HepG2 (cell line): ENCODE measurements around the gene PPP1R12C. TPM values are rescaled to one million over a fixed set of nuclear protein-coding genes. Genes with fewer than 3 reads are reported as not detected.
A peak's percentile ranks its signal among the peaks of the same experiment; 100 is the strongest.
"Not testable (repeated sequence)": the region's sequence is repeated elsewhere in the genome, so short reads cannot be mapped to it uniquely, and the experiment has no call there.

Experiments used
- ATAC-seq: fragments of 200-7000 bp; cut with Tn5 transposase; 3 replicates; pipeline ENCODE4 v1.9.1; 2020; ENCODE audit warnings: mild to moderate bottlenecking, moderate library complexity
- BruUV-seq: library from RNA; stranded (reverse); fragments of 400-500 nt; replicated peaks from 2 replicates; lab custom pipeline; 2021; lab: Mats Ljungman, UMichigan
- CTCF ChIA-PET: fragments of 300-600 bp; formaldehyde crosslinking; extraction: SDS; loops from one replicate; lab custom pipeline; 2021; ENCODE audit warnings: low total read pairs, inconsistent platforms, low intra/inter-chr PET ratio; lab: Yijun Ruan, JAX
- POLR2A ChIA-PET: fragments of 350-600 bp; sonication (Branson Sonifier 250); formaldehyde crosslinking; loops from one replicate; lab custom pipeline; 2020; ENCODE audit warnings: antibody characterized with exemption, inconsistent platforms; lab: Yijun Ruan, JAX
- DNase-seq: peaks from one replicate; pipeline ENCODE4 v3.0.0-alpha.2; 2015; ENCODE audit warnings: low spot score
- FAIRE-seq: peaks from 3 replicates; lab custom pipeline; 2011; peaks lifted over from hg19 to GRCh38; lab: Jason Lieb, UNC
- H2AFZ ChIP-seq: one replicate; pipeline ENCODE4 v1.6.1; 2011; ENCODE audit warnings: low read length, inconsistent platforms
- H3K27ac ChIP-seq: fragments of 300-600 bp; 3 replicates; pipeline ENCODE4 v1.8.0; 2011; ENCODE audit warnings: mixed run types, mild to moderate bottlenecking, mixed read lengths, low read length, inconsistent platforms; ENCODE audit not compliant: insufficient read depth; ENCODE audit errors: extremely low read length
- H3K27me3 ChIP-seq, 2 experiments: fragments of 200-600 bp in 1 of 2; 2 replicates in 1 of 2; 3 replicates in 1 of 2; pipeline versions ENCODE4 v1.6.0 to v1.8.0; 2011; ENCODE audit warnings: low read length in 2 of 2, mild to moderate bottlenecking in 2 of 2, moderate library complexity in 2 of 2, inconsistent platforms in 1 of 2; ENCODE audit not compliant: insufficient read depth in 2 of 2, control insufficient read depth in 1 of 2
- H3K36me3 ChIP-seq, 2 experiments: fragments of 200-600 bp in 1 of 2; replicated peaks in 1 of 2; 2 replicates in 1 of 2; 3 replicates in 1 of 2; pipeline versions ENCODE4 v1.5.1 to v1.8.0; 2011; ENCODE audit warnings: low read length in 2 of 2, inconsistent platforms in 1 of 2; ENCODE audit not compliant: insufficient read depth in 2 of 2, control insufficient read depth in 1 of 2
- H3K4me1 ChIP-seq: 2 replicates; pipeline ENCODE4 v1.5.1; 2012; ENCODE audit warnings: low read length, inconsistent platforms; ENCODE audit not compliant: insufficient read depth
- H3K4me2 ChIP-seq: 2 replicates; pipeline ENCODE4 v1.6.0; 2011; ENCODE audit warnings: low read depth, low read length, inconsistent platforms
- H3K4me3 ChIP-seq, 3 experiments: fragments of 200-600 bp in 1 of 3; sonication (generic), shearing (Covaris generic) in 1 of 3; replicated peaks in 1 of 3; 2 replicates each; pipeline ENCODE4 v1.5.1; 2011 to 2016; ENCODE audit warnings: low read length in 3 of 3, inconsistent platforms in 2 of 3, low read depth in 2 of 3, mild to moderate bottlenecking in 2 of 3, control low read depth in 1 of 3, mixed read lengths in 1 of 3; ENCODE audit not compliant: insufficient read depth in 1 of 3
- H3K79me2 ChIP-seq: one replicate; pipeline ENCODE4 v1.6.1; 2011; ENCODE audit warnings: low read length, inconsistent platforms; ENCODE audit not compliant: insufficient read depth
- H3K9ac ChIP-seq: 2 replicates; pipeline ENCODE4 v1.6.0; 2011; ENCODE audit warnings: mild to moderate bottlenecking, low read depth, low read length, inconsistent platforms; ENCODE audit not compliant: insufficient read depth
- H3K9me3 ChIP-seq: 2 replicates; pipeline ENCODE4 v1.5.1; 2012; ENCODE audit warnings: mild to moderate bottlenecking, low read length
- H4K20me1 ChIP-seq: 2 replicates; pipeline ENCODE4 v1.6.0; 2011; ENCODE audit warnings: inconsistent platforms, mild to moderate bottlenecking, low read length, moderate library complexity; ENCODE audit not compliant: insufficient read depth
- ATF1 ChIP-seq: IDR thresholded peaks from 2 replicates; pipeline ENCODE4 v1.6.1; 2016; ENCODE audit warnings: mild to moderate bottlenecking, control low read depth
- ETV6 ChIP-seq: sonication (generic); formaldehyde crosslinking; conservative IDR thresholded peaks from 2 replicates; pipeline ENCODE4 v1.4.0; 2020; ENCODE audit warnings: missing genetic modification reagents
- ZFX ChIP-seq: sonication (generic); formaldehyde crosslinking; IDR thresholded peaks from 2 replicates; pipeline ENCODE4 v1.4.0; 2020; ENCODE audit warnings: mild to moderate bottlenecking, low read depth, missing genetic modification reagents, moderate library complexity
- ZNF263 ChIP-seq: sonication (generic); formaldehyde crosslinking; IDR thresholded peaks from 2 replicates; pipeline ENCODE4 v1.4.0; 2020; ENCODE audit warnings: missing genetic modification reagents
- ZNF878 ChIP-seq: sonication (generic); formaldehyde crosslinking; IDR thresholded peaks from 2 replicates; pipeline ENCODE4 v1.8.1; 2023; ENCODE audit warnings: mild to moderate bottlenecking, missing genetic modification reagents, moderate library complexity
- ZSCAN22 ChIP-seq: sonication (generic); formaldehyde crosslinking; IDR thresholded peaks from 2 replicates; pipeline ENCODE4 v1.4.0; 2020; ENCODE audit warnings: mild to moderate bottlenecking, missing genetic modification reagents
- WGBS: methylation state at CpG from one replicate; pipeline ENCODE4 v1.1.6; 2017; ENCODE audit warnings: low lambda C conversion rate; 5-methylcytosine and 5-hydroxymethylcytosine counted together
- in situ Hi-C: cut with HindIII; loops from 2 replicates; pipeline ENCODE4 v1.10.0; 2017; ENCODE audit warnings: low pct_unique_long_range_greater_than_20kb; ENCODE audit not compliant: extremely low pct_ligation_motif_present
- intact Hi-C: fragments of 100-400 bp; cut with micrococcal nuclease; formaldehyde crosslinking; loops from one replicate; pipeline ENCODE4 v1.10.0; 2022; ENCODE audit not compliant: unreplicated experiment
- polyA plus RNA-seq, 8 experiments: library from polyadenylated mRNA; depleted of rRNA in 3 of 8; stranded (reverse) in 7 of 8; unstranded in 1 of 8; fragments of >200 nt; fragmentation: Illumina TruSeq in 4 of 8; extraction: Trizol in 4 of 8; gene quantifications; 2 replicates each; pipeline versions ENCODE4 v1.2.1 to v1.2.3, GENCODE V29; 2011 to 2016; ENCODE audit warnings: low read depth in 4 of 8, missing spikeins in 1 of 8, mixed read lengths in 1 of 8; ENCODE audit not compliant: insufficient read depth in 1 of 8
- total RNA-seq, 5 experiments: library from RNA; depleted of rRNA; stranded (reverse); fragments of >200 nt; fragmentation: Illumina TruSeq; extraction: Trizol; gene quantifications; 2 replicates each; pipeline ENCODE4 v1.2.3, GENCODE V29; 2016; ENCODE audit warnings: low read depth in 1 of 5

Gene PPP1R12C
- total and polyA plus RNA-seq, 2 of the 13 experiments (the other 11 are each of a cell fraction or from before 2014, with no cell fraction given): 29.7 to 30.3 TPM

GRCh38 chr19:55155784-55156183, 38.3 kb upstream of the PPP1R12C start:
- in situ Hi-C loops, DNase-seq, intact Hi-C loops, H3K9me3 ChIP-seq, BruUV-seq, H4K20me1 ChIP-seq, FAIRE-seq, H3K79me2 ChIP-seq, CTCF ChIA-PET, H3K27ac ChIP-seq, H2AFZ ChIP-seq, H3K36me3 ChIP-seq: not testable (repeated sequence)
- 0% methylated on average over 3 of the region's 5 CpGs for WGBS
- peak overlapping the region; percentile 46; the same call in 1 of the 2 replicates for H3K9ac ChIP-seq
- H3K4me3 ChIP-seq: peak overlapping the region; percentile 45 to 71 (median 51); a peak in 5 of 6 replicates
- POLR2A ChIA-PET: interaction anchor here (1.1 to 1.2 kb wide), 2 partner anchors 103 to 183 kb away, joined by 4 read pairs; partner anchors contain the start of gene PPP6R1
- 0 out of 2 replicates have a peak, but pooled peaks have one; percentile 8 for TF ChIP-seq ZNF263 (CRISPR knock-in tag)
- peak; percentile 93 for TF ChIP-seq ZSCAN22 (CRISPR knock-in tag)
- TF ChIP-seq ZFX (CRISPR knock-in tag): peak; percentile 17; the same call in 1 of the 2 replicates
- peak overlapping the region; percentile 74 for H3K4me2 ChIP-seq
- H3K4me1 ChIP-seq: peaks cover 20% of the 10 kb centered on the region
- ATAC-seq: 0 out of 3 replicates have a peak, but pooled peaks have one; percentile 5
- peaks cover 0 to 24% of the 10 kb centered on the region in 2 experiments; a peak in 2 of 5 replicates for H3K27me3 ChIP-seq

DNA sequence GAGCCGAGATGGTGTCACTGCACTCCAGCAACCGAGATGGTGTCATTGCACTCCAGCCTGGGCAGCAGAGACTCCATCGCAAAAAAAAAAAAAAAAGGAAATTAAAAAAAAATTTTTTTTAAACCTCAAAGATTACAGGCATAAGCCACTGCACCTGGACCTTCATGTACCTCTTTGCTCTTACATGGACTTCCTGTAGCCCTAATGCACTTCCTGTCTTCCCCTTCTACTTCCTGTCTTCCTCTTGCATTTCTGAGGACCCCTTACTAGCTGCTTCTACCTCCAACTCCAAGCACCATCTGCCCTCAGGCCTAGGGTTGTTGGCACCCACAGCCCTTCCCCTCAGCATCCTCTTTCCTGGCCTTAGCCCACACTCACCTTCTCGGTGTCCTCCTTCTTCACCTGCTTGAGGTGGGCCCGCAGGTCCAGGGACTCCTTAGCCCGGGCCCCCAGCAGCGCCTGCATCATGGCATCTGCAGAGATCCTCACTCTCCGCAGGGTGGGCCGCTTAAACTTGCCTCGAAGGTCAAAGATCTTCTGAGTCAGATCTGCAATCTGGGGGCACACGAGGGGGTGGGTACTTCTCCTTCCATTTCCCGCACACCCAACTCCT, 36.3 kb upstream of the PPP1R12C start:
- in situ Hi-C loops: no loop called here
- WGBS: 56% methylated on average over 12 of the region's 12 CpGs

More for the DNA sequence above, 36.3 kb upstream of the PPP1R12C start:
- DNase-seq: no peak
- H3K79me2 ChIP-seq: no peaks in the 10 kb centered on the region
- intact Hi-C loops: no loop called here
- no peak overlapping the region for H3K4me2 ChIP-seq
- no TSS peak for BruUV-seq
- peaks cover 8% of the 10 kb centered on the region for H3K9me3 ChIP-seq
- H3K9ac ChIP-seq: no peak overlapping the region
- POLR2A ChIA-PET: no interaction called here
- H4K20me1 ChIP-seq: no peaks in the 10 kb centered on the region
- H3K27me3 ChIP-seq: peaks cover 0 to 12% of the 10 kb centered on the region in 2 experiments; a peak in 2 of 5 replicates
- no peaks in the 10 kb centered on the region for H3K36me3 ChIP-seq
- TF ChIP-seq ZNF878: no peak
- TF ChIP-seq ATF1 (CRISPR knock-in tag): no peak
- no peak for TF ChIP-seq ETV6
- TF ChIP-seq, all 625 proteins: peak for 0
- Histone ChIP-seq H2AFZ (no peak overlapping the region), H3K4me3 (no peak overlapping the region), H3K4me1 (peaks cover 17% of the 10 kb centered on the region), H3K27ac (no peak overlapping the region)
- FAIRE-seq (no peak), ATAC-seq (no peak)
- CTCF ChIA-PET: no interaction called here
